HG02884 (cell line): Measurements from ENCODE around the gene PCCA.
A peak's percentile ranks its signal among the peaks of the same experiment; 100 is the strongest.
"Not testable (repeated sequence)": the region's sequence is repeated elsewhere in the genome, so short reads cannot be mapped to it uniquely, and the experiment has no call there.

Experiments used
- ATAC-seq: cut with Tn5 transposase; IDR thresholded peaks from one replicate; pipeline ENCODE4 v1.9.1; 2021; ENCODE audit warnings: mild to moderate bottlenecking, moderate library complexity; ENCODE audit not compliant: unreplicated experiment

The PCCA gene

GRCh38 chr13:100088644-100089464 lies at the start of gene PCCA:
TSS of gene PCCA (plus strand) at chr13:100089093. CDS start at chr13:100089121, 28 bp downstream.
- ATAC-seq, result peak; percentile 95

GRCh38 chr13:100039740-100040139 lies 49.2 kb upstream of the PCCA start:
- no peak for ATAC-seq

GRCh38 chr13:100040196-100040595 lies 48.7 kb upstream of the PCCA start:
- no peak for ATAC-seq

GRCh38 chr13:100044936-100045335 lies 44.0 kb upstream of the PCCA start:
- ATAC-seq, result no peak

- ATAC-seq, result no peak
These were observed 43.5 kb upstream of the PCCA start for GRCh38 chr13:100045355-100045754.

- ATAC-seq, result no peak
These were observed 37.8 kb upstream of the PCCA start for GRCh38 chr13:100051070-100051469.

GRCh38 chr13:100059827-100060226 lies 29.1 kb upstream of the PCCA start:
- no peak for ATAC-seq

GRCh38 chr13:100063333-100063732 lies 25.6 kb upstream of the PCCA start:
- no peak for ATAC-seq

GRCh38 chr13:100063906-100064305 lies 25.0 kb upstream of the PCCA start:
- ATAC-seq, result no peak

- no peak for ATAC-seq
These were observed 20.6 kb upstream of the PCCA start for GRCh38 chr13:100068133-100068931.

GRCh38 chr13:100069278-100069677 lies 19.6 kb upstream of the PCCA start:
- no peak for ATAC-seq

- ATAC-seq, result no peak
These were observed 12.9 kb upstream of the PCCA start for GRCh38 chr13:100075700-100076587.

- not testable (repeated sequence) for ATAC-seq
These were observed 9.9 kb upstream of the PCCA start for GRCh38 chr13:100079003-100079402.

GRCh38 chr13:100083401-100083800 lies 5.5 kb upstream of the PCCA start:
- not testable (repeated sequence) for ATAC-seq

- ATAC-seq, result no peak
These were observed 635 bp upstream of the PCCA start for GRCh38 chr13:100088273-100088643.

GRCh38 chr13:100089465-100090032 lies 656 bp downstream of the PCCA start:
- ATAC-seq, result peak; percentile 34

GRCh38 chr13:100090861-100091260 lies 2.0 kb downstream of the PCCA start:
- ATAC-seq, result no peak

- no peak for ATAC-seq
These were observed 2.5 kb downstream of the PCCA start for GRCh38 chr13:100091391-100091790.

GRCh38 chr13:100092273-100092672 lies 3.4 kb downstream of the PCCA start:
- not testable (repeated sequence) for ATAC-seq

GRCh38 chr13:100095498-100095897 lies 6.6 kb downstream of the PCCA start:
- no peak for ATAC-seq

GRCh38 chr13:100096526-100096925 lies 7.6 kb downstream of the PCCA start:
- no peak for ATAC-seq
